Measurements from ENCODE around the gene CSMD2.

The CSMD2 gene

DNA sequence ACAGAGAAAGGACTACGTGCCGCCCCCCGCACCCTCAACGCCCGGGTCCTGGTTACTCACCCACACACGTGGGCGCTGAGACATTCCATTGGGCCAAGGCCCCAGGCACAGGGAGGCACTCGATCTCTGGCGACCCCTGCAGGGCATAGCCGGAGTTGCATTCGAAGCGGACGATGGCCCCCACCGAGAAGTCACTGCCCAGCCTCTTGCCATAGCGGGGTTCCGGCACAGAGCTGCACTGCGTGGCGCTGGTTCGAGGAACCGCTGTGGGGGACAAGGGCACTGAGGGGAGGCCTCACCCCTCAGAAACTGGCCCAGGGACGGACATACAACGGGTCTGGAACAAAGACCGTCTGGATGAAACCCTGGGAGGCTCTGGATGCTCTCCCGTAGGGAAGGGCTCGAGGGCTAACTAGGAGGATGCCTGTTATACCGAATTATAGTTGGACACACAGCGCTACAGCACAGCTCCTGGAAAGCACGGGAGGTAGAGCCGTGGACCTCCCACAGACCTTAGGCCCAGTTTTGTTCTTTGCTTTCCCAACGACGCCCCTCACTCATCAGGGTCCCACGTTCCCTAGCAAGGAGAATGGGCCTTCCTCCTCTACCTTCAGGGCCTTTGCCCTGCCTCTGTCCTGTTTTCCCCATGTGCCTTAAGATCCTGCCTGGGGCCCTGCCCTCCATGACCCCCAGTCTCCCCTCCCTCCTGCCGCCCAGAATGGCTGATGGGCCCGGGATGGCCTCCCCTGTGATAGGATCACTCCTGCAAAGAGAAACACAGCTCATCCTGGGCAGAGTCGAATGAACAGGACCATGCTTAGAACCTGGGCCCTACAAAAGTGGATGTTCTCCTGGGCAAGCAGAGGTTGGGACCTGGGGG, 539.8 kb downstream of the CSMD2 start:
- DNase-seq: peak; percentile 10

DNA sequence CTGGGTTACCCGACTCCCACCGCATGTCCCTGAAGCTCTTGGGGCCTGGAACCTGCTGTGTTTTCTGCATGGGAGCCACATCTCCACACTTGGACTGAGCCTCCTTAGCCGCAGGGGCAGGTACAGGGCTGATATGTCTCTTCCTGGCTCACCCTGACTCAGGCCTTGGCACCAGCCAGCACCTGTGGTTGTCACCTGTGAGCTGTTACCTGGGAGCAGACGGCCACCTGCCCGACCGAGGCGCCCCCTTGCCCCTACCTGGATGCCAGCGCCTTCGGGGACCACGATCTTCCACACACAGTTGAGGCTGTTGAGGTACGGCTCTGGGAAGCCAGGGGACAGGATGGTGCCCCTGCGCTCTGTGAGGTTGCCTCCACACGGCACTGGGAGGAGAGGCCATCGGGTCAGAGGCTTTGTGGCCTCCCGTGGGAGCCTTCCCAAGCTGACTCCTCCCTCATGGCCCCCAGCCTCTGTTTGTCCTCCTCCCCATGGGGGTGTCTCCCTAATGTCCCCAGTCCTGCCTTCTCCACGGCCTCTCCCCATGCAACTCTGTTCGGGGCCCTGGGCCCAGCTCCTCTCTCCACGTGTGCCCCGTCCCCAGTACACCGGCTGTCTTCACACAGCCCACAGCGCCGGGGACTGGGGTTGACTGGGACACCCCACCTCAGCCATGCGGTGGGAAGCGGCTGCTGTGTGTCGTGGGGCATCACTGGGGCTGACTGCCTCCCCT, 540.6 kb downstream of the CSMD2 start:
- DNase-seq: no peak

DNA sequence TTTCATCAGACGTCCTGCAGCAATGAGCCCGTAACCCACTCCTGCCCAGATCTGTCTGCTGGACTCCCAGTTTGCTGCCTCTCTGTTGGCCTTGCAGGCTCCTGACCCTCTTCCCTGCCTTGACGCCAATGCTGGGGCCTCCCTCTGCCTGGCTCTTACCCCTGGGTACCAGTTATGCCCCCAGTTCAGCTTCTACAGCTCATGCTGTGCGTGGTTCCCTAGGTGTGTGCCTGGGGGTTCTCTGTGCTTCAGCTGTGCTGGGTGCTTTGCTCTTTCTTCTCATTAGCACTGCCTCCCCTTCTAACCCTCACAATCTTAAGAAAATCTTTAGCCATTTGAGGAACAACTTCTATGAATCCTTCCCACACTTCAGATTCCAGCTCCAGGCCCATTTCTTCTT, 541.2 kb downstream of the CSMD2 start:
- DNase-seq: no peak

DNA sequence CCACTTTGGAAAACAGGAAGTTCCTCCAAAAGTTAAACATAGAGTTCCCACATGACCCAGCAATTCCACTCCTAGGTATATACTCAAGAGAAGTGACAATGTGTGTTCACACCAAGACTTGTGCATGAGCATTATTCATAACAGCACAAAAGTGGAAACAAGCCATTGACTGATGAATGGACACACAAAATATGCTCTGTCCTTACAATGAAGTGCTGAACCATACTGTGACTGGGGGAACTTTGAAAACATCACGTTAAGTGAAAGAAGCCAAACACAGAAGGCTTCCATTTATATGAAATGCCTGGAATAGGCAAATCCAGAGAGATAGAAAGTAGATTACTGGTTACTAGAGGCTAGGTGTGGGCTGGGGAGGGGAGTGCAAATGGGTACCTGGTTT, 542.3 kb downstream of the CSMD2 start:
- no peak for DNase-seq

DNA sequence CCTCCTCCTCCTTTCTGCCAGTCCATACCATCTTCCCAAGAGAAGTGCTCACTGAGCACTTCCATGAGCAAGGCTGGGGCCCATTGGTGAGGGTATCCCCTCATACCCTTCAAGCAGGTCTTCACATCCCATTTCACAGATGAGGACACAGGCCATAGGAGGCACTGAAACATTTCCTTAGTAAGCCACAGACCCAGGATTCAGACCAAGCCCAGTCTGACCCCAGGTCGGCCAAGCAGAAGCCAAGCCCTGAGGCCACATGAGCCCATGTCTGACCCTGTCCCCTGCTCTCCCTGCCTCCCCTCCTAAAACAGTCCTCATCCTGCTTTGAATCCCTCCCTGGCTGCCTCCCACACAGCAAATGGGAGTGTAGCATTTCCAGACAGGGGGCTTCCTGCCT, 546.4 kb downstream of the CSMD2 start:
- no peak for DNase-seq

DNA sequence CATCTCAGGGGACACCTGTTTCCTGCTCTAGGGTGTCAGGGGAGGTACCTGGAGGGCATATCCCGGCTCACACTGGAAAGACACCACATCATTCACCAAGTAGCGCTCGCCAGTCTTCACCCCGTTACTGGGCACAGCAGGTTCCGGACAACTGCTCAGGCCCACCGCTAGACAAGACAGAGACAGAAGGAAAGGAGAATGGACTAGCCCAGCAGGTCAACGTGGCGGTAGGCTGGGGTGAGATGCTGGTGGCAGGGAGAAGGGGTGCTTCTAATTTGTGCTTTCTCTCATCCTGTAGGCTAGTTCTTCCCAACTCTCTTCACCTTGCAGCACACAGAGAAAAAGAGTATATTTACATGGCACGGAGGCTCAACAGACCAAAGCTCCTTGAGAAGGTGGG, 547.6 kb downstream of the CSMD2 start:
- DNase-seq: no peak

DNA sequence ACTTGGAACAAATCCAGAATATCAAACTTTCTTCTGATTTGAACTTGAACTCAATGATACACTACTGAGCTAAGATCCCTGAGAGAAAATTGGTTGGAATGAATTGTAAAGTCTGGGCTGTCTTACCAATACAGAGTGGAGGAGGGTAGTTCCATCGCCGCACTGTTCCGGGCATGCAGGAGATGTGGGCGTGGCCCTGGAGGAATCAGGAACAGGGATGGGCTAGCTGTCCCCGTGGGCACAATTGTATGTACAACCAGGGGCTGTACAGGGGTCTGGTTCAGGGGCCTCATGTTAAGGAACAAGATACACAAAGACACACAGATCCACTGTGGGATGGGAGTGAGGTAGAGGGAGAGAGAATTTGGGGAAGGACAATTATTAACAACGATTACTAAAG, 548.2 kb downstream of the CSMD2 start:
- DNase-seq: no peak

DNA sequence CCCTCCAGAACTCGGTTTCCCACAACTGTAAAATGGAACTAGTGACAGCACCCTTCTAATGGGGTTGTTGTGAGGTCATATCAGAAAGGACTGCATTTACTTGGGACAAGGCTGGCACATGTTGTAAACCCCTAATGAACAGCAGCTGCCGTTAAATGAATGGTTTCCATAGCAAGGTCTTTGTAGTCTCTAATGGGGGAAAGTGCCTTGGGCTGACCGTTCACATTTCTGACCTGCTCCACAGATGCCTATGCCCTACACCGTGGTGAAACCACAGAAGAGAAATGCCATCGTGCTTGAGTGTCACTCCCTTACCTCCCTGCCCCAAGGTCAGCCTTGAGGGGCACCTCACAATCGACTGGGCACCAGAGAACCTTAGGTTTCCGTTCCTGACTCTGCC, 549.5 kb downstream of the CSMD2 start:
- no peak for DNase-seq

DNA sequence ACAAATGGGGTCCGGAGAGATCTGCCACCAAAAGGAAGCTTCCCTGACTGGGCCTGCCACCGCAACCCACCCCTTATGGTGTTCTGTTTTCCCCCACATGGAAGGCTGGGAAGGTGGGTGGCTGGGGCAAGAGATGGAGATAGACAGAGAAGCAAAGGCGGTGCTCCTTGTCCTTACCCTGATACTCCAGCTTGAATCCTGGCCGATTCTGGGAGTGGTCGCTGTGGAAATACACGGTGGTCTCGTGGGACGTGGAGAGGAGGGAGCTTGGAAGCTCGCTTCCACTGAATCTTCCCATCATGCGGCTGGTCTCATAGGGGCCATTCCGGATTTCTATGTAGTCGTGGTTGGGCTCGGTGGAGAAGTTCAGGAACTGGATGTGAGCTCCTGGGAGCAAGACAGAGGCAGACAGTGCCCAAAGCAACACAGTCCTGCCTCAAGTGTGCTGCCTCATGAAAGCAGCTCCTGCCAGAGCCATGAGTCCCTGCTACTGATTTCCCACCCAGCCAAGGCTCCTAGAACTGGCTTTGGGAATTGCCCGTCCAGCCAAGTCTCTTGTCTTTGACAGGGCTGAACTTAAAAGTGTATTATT, 554.1 kb downstream of the CSMD2 start:
- no peak for DNase-seq

DNA sequence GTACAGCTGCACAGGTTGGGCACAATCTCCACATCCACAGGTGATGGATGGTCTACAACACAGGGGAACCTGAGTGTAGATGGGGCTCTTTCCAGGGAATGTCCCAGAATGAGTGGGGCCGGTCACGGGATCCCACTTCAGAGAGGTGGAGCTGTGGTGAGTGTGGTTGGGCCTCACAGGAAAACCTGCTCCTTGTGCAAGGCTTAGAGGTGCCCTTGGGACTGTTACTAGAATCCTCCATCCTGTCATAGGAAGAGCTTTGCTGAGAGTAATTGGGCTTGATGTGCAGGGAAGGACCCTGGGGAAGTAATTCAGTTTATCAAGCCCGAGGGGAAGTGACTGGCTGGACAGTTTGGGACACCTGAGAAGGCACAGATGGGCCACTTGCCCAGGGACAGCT, 554.6 kb downstream of the CSMD2 start:
- no peak for DNase-seq

DNA sequence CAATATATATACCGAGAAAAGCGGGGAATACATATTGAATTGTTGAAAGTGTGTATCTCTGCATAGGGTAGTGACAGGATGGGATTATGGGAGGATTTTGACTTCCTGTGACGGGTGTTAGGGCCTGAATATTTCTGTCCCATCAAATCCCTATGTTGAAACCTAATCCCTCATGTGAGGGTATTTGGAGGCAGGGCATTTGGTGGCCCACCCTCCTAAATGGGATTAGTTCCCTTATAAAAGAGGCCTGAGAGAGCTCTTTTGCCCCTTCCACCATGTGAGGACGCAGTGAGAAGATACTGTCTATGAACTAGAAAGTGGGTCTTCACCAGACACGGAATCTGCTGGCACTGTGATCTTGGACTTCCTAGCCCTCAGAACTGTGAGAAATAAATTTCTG, 555.3 kb downstream of the CSMD2 start:
- DNase-seq: no peak

DNA sequence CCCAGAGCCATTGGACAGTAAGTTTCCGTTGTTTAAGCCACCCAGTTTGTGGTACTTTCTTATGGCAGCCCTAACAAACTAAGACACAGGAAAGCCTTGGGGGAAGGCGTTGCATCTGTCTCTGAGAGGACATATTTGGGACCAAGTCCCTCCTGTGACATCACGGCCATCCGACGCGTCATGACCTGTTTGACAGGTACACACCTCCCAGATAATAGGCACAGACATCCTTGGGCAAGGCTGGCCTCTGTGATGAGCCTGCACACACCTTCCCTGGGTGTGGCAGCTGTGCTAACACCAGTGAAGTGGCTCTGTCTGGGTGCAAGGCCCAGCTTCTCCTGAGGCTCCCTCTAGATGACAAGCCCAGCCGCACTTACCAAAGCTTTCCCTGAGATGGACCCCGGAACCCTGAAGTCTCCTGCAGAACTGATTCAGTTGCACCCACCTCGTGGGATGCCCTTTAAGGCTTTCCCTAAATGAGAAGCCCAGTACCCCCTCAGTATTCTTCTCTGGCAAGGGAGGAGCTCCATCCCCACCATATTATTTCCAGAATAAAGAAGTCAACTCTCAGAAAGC, 556.1 kb downstream of the CSMD2 start:
- no peak for DNase-seq

DNA sequence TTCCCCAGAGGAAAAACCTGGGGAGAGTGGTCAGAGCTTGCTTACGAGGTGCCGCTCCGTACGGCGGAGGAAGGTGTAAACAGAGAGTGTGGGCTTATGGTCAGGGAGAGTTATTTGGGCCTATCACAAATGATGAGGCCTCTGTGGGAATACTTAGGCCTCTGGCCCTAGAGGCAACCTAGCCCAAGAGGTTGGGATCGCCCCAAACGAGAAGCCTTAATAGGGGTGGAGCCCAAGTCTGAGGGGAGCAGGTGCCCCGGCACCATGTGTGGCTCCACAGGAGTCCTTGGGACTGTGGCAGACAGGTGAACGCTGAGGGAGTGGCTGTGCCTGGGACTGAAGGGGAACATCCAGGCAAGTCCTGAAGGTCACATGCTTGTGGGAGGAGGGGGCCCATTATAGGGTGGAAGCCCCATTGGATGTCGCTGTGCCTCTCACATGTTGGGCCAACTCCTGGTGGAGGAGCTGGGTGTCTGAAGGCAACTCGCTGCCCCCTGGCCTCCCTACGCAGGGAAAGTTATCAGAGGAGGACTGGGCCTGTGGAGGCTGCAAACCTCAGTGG, 557.5 kb downstream of the CSMD2 start:
- no peak for DNase-seq

DNA sequence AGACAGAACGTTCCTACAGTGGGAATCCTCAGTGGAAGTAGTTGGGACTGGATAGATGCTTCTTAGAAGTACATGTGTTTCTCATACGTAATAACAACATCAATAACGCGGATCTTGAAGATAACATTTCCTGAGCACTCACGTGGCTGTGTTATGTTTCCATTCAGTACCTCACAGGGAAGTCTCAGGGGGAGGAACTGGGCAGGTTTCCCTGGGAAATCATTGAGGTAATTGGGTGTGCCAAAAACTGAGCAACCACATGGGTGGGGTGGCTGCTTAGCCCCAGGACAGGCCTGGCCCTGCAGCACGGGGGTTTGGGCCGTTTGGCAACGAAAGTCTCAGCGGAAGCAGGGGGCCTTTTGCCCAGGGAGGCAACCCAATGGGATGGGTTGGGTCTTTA, 558.8 kb downstream of the CSMD2 start:
- DNase-seq: no peak

DNA sequence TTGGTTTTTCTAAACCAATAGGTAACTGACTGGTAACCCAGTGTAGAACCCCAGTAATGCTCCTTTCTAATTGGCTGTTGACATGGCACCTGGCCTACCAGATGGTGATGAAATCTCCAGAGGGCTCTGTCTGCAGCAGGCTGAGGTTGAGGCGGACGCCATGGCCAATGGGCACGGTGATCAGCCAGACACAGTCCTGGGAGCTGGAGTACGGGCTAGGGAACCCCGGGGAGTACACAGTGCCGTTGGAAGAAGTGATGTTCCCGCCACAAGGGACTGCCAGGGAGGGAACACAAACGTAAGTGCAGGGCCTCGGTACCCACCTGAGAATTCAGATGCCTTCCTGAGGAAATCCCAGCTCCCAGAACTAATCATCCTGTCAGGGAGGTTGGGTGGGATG, 562.8 kb downstream of the CSMD2 start:
- no peak for DNase-seq

DNA sequence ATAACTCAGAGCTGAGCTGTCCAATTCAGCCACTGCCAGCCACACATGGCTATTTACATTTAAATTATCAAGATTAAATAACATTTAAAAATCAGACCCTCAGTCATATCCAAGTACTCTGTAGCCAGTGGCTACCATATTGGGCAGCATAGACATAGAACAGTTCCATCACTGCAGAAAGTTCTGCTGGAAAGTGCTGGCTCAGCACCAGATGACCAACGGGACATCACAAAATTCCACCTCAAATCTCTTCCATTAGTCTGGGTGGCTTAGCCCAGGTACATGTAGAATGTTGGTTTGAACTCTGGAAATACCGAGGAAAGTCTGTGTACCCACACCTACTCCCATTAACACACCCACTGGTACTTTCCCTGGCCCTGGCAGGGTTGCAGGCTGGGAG, 563.3 kb downstream of the CSMD2 start:
- no peak for DNase-seq

DNA sequence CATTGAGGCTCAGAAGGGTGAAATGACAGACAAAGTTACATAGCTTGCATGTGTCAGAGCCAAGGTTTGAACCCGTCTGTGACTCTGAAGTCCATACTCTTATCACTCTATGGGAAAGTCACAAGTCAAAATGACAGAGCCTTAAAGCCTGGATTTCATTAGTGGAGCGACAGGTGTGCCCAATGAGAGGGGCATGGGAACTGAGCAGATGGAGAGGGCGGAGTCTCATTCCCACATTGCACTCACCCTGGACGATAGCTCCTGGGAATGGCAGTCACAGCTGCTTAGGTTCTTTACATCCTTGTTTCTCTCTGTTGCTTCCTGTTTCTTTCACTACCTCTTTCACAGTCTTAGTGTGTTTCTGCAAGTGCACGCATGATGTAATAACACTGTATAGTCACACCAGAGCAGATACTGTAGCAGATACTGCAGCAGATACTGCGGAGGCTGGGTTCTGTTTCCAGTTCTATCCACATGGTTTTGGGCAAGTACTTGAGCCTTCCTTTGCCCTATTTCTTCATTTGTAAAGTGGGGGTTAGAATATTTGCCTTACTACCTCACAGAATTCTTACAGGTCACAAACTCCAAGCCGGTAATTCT, 565.4 kb downstream of the CSMD2 start:
- peak; percentile 10 for DNase-seq

DNA sequence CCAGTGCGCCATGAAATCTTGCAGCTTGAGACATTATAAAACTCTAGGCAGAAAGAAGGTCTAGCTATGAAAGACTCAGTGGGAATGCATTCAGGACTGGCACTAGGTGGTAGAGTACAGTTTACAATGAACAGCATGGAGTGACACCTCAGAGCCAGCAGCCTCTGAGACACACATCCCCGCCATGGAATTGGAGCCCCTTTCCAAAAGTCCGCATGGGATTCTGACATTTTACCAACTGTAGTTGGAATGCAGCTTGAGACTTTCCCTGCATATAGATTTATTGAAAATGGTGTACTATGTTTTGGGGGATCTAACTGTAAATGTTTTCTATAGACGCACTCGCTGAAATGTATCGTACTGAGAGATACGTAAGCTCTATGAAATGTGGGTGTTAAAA, 576.3 kb downstream of the CSMD2 start:
- no peak for DNase-seq

DNA sequence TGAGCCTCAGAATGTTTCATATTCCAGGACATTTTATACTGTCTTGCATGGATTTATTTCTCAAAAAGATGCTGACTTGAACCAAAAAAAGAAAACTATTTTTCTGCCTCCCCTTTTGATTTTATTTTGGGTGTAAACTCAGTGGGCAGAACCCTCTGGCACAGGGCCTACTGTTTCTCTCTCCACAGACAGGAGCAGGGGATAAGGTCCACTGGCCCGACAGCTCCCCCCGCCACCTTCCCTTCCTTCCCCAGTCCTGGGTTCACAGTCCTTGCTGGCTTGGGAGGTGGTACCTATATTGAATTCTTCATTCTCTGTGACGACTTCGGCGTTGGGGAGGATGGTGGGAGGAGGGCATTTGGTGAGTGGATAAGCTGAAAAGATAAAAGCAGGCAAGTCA, 578.2 kb downstream of the CSMD2 start:
- no peak for DNase-seq

DNA sequence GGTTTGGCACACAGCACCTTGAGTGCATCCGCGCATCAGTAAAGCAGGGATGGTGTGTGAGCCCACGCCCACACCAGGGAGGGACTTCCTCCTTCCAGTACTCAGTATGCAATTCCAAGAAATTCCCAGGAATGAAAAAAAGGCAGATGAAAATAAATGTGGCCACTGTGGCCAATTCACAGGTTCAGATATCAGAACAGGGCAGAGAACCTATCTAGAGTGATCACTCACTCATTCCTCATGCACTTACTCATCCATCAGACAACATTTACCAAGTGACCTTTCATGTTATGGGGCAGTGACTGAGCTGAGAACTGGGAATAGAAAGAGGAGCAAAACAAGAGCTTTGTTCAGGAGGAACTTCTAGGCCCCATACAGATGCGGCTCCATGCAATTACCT, 578.9 kb downstream of the CSMD2 start:
- DNase-seq: no peak

DNA sequence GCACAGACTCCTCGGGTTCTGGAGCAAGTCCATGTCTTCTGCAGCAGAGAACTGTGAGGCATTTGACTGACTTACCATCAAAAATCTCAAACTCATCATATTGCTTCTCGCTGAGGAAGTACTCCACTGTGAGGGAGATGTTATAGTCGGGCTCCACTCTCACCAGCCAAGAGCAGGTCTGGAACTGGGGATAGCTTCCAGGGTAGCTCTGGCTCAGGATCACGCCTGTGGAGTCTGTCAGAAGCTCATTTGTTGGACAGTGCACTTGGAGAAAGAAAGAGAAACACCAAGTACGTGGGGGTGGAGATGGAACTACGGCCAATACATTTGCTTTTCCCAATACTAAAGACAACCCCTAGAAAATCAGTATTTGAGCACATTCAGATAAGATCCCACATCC, 581.5 kb downstream of the CSMD2 start:
- DNase-seq: no peak

DNA sequence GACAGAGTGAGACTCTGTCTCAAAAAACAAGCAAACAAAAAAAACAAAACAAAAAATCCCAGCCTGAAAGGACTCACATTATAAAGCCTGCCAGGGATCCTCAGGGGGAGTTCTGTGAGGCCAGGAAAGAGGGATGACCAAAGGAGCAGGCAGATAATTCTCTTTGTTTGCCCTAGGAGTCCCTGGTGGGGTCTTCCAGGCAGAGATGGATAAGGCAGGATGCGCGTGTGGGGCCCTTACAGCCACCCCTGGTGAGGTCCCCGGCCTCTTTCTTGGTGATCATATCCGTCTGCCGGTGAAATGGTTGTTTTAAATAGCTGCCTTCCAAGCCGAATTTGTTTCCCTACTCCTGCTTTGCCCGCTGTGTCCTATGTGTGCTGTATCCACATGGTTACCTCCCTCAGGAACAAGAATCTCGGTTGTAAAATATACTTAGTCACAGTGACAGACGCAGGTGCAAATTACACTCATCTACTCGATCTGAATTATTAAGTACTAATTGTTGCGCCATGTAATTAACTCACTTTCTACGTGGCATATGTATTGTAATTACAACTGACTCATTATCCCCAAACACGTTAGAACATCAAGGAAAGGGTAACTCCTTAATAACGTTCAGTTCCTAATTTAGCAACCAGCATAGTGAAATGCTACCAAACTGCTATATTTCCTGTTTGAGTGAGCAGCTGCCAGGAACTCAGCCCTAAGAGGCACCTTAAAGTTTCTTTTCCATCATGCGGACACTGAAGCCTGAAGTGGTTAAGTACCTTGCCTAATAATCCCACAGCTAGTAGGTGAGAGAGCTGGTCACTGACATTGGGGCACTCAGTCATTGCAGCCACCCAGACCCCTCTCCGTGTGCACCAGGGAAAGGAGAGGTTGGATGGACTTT, 586.2 kb downstream of the CSMD2 start:
- peak; percentile 5 for DNase-seq
